HepG2 (cell line): ENCODE measurements around the gene ARHGAP29. TPM values are rescaled to one million over a fixed set of nuclear protein-coding genes. Genes with fewer than 3 reads are reported as not detected.

ENCODE experiments used
- ATAC-seq: fragments of 200-7000 bp; cut with Tn5 transposase; 3 replicates; pipeline ENCODE4 v1.9.1; 2020; ENCODE audit warnings: mild to moderate bottlenecking, moderate library complexity
- BruUV-seq: library from RNA; stranded (reverse); fragments of 400-500 nt; replicated peaks from 2 replicates; lab custom pipeline; 2021; lab: Mats Ljungman, UMichigan
- CTCF ChIA-PET: fragments of 300-600 bp; formaldehyde crosslinking; extraction: SDS; loops from one replicate; lab custom pipeline; 2021; ENCODE audit warnings: low total read pairs, inconsistent platforms, low intra/inter-chr PET ratio; lab: Yijun Ruan, JAX
- POLR2A ChIA-PET: fragments of 350-600 bp; sonication (Branson Sonifier 250); formaldehyde crosslinking; loops from one replicate; lab custom pipeline; 2020; ENCODE audit warnings: antibody characterized with exemption, inconsistent platforms; lab: Yijun Ruan, JAX
- DNase-seq: peaks from one replicate; pipeline ENCODE4 v3.0.0-alpha.2; 2015; ENCODE audit warnings: low spot score
- FAIRE-seq: peaks from 3 replicates; lab custom pipeline; 2011; peaks lifted over from hg19 to GRCh38; lab: Jason Lieb, UNC
- H2AFZ ChIP-seq: one replicate; pipeline ENCODE4 v1.6.1; 2011; ENCODE audit warnings: low read length, inconsistent platforms
- H3K27ac ChIP-seq: fragments of 300-600 bp; 3 replicates; pipeline ENCODE4 v1.8.0; 2011; ENCODE audit warnings: mixed run types, mild to moderate bottlenecking, mixed read lengths, low read length, inconsistent platforms; ENCODE audit not compliant: insufficient read depth; ENCODE audit errors: extremely low read length
- H3K27me3 ChIP-seq, 2 experiments: fragments of 200-600 bp in 1 of 2; 2 replicates in 1 of 2; 3 replicates in 1 of 2; pipeline versions ENCODE4 v1.6.0 to v1.8.0; 2011; ENCODE audit warnings: low read length in 2 of 2, mild to moderate bottlenecking in 2 of 2, moderate library complexity in 2 of 2, inconsistent platforms in 1 of 2; ENCODE audit not compliant: insufficient read depth in 2 of 2, control insufficient read depth in 1 of 2
- H3K36me3 ChIP-seq, 2 experiments: fragments of 200-600 bp in 1 of 2; replicated peaks in 1 of 2; 2 replicates in 1 of 2; 3 replicates in 1 of 2; pipeline versions ENCODE4 v1.5.1 to v1.8.0; 2011; ENCODE audit warnings: low read length in 2 of 2, inconsistent platforms in 1 of 2; ENCODE audit not compliant: insufficient read depth in 2 of 2, control insufficient read depth in 1 of 2
- H3K4me1 ChIP-seq: 2 replicates; pipeline ENCODE4 v1.5.1; 2012; ENCODE audit warnings: low read length, inconsistent platforms; ENCODE audit not compliant: insufficient read depth
- H3K4me2 ChIP-seq: 2 replicates; pipeline ENCODE4 v1.6.0; 2011; ENCODE audit warnings: low read depth, low read length, inconsistent platforms
- H3K4me3 ChIP-seq, 3 experiments: fragments of 200-600 bp in 1 of 3; sonication (generic), shearing (Covaris generic) in 1 of 3; replicated peaks in 1 of 3; 2 replicates each; pipeline ENCODE4 v1.5.1; 2011 to 2016; ENCODE audit warnings: low read length in 3 of 3, inconsistent platforms in 2 of 3, low read depth in 2 of 3, mild to moderate bottlenecking in 2 of 3, control low read depth in 1 of 3, mixed read lengths in 1 of 3; ENCODE audit not compliant: insufficient read depth in 1 of 3
- H3K79me2 ChIP-seq: one replicate; pipeline ENCODE4 v1.6.1; 2011; ENCODE audit warnings: low read length, inconsistent platforms; ENCODE audit not compliant: insufficient read depth
- H3K9ac ChIP-seq: 2 replicates; pipeline ENCODE4 v1.6.0; 2011; ENCODE audit warnings: mild to moderate bottlenecking, low read depth, low read length, inconsistent platforms; ENCODE audit not compliant: insufficient read depth
- H3K9me3 ChIP-seq: 2 replicates; pipeline ENCODE4 v1.5.1; 2012; ENCODE audit warnings: mild to moderate bottlenecking, low read length
- H4K20me1 ChIP-seq: 2 replicates; pipeline ENCODE4 v1.6.0; 2011; ENCODE audit warnings: inconsistent platforms, mild to moderate bottlenecking, low read length, moderate library complexity; ENCODE audit not compliant: insufficient read depth
- BATF2 ChIP-seq: sonication (generic); formaldehyde crosslinking; IDR thresholded peaks from 2 replicates; pipeline ENCODE4 v1.8.0; 2022; ENCODE audit warnings: mild to moderate bottlenecking, missing genetic modification reagents, moderate library complexity
- CEBPB ChIP-seq: IDR thresholded peaks from 2 replicates; pipeline ENCODE4 v1.6.1; 2011; ENCODE audit warnings: low read depth, low read length, improper control_type of control experiment, borderline replicate concordance
- DMAP1 ChIP-seq: IDR thresholded peaks from 2 replicates; pipeline ENCODE4 v1.6.1; 2016
- HES4 ChIP-seq: sonication (generic); formaldehyde crosslinking; IDR thresholded peaks from 2 replicates; pipeline ENCODE4 v1.9.0; 2021; ENCODE audit warnings: mild to moderate bottlenecking, missing genetic modification reagents, borderline replicate concordance
- IKZF4 ChIP-seq: sonication (generic); formaldehyde crosslinking; IDR thresholded peaks from 2 replicates; pipeline ENCODE4 v1.5.1; 2020; ENCODE audit warnings: borderline replicate concordance, mild to moderate bottlenecking, low read depth, missing genetic modification reagents; ENCODE audit errors: not compliant biosample characterization
- JUN ChIP-seq: sonication (generic); formaldehyde crosslinking; IDR thresholded peaks from 2 replicates; pipeline ENCODE4 v1.4.0; 2020; ENCODE audit warnings: mild to moderate bottlenecking, missing genetic modification reagents
- MLLT10 ChIP-seq: sonication (generic); formaldehyde crosslinking; IDR thresholded peaks from 2 replicates; pipeline ENCODE4 v1.4.0; 2020; ENCODE audit warnings: missing genetic modification reagents
- NBN ChIP-seq: fragments of 450-650 bp; conservative IDR thresholded peaks from 2 replicates; pipeline ENCODE4 v1.6.1; 2017
- NFIC ChIP-seq: IDR thresholded peaks from 2 replicates; pipeline ENCODE4 v1.6.1; 2012; ENCODE audit warnings: mild to moderate bottlenecking, low read length, inconsistent platforms
- RORA ChIP-seq: sonication (generic); formaldehyde crosslinking; IDR thresholded peaks from 2 replicates; pipeline ENCODE4 v1.5.0; 2020; ENCODE audit warnings: mild to moderate bottlenecking, missing genetic modification reagents, moderate library complexity
- SP1 ChIP-seq, 2 experiments: fragments of 450-650 bp in 1 of 2; sonication (generic) in 1 of 2; formaldehyde crosslinking in 1 of 2; IDR thresholded peaks; 2 replicates each; pipeline versions ENCODE4 v1.4.0 to v1.6.1; 2016 to 2020; ENCODE audit warnings: missing genetic modification reagents in 1 of 2
- ZNF546 ChIP-seq: sonication (generic); formaldehyde crosslinking; conservative IDR thresholded peaks from 2 replicates; pipeline ENCODE4 v1.8.1; 2023; ENCODE audit warnings: mild to moderate bottlenecking, missing genetic modification reagents
- ZNF589 ChIP-seq: sonication (generic); formaldehyde crosslinking; conservative IDR thresholded peaks from 2 replicates; pipeline ENCODE4 v1.8.0; 2022; ENCODE audit warnings: mild to moderate bottlenecking, moderate library complexity, missing genetic modification reagents
- ZNF780A ChIP-seq: sonication (generic); formaldehyde crosslinking; IDR thresholded peaks from 2 replicates; pipeline ENCODE4 v1.8.0; 2022; ENCODE audit warnings: mild to moderate bottlenecking, missing genetic modification reagents, moderate library complexity
- WGBS: methylation state at CpG from one replicate; pipeline ENCODE4 v1.1.6; 2017; ENCODE audit warnings: low lambda C conversion rate; 5-methylcytosine and 5-hydroxymethylcytosine counted together
- in situ Hi-C: cut with HindIII; loops from 2 replicates; pipeline ENCODE4 v1.10.0; 2017; ENCODE audit warnings: low pct_unique_long_range_greater_than_20kb; ENCODE audit not compliant: extremely low pct_ligation_motif_present
- intact Hi-C: fragments of 100-400 bp; cut with micrococcal nuclease; formaldehyde crosslinking; loops from one replicate; pipeline ENCODE4 v1.10.0; 2022; ENCODE audit not compliant: unreplicated experiment
- polyA plus RNA-seq, 8 experiments: library from polyadenylated mRNA; depleted of rRNA in 3 of 8; stranded (reverse) in 7 of 8; unstranded in 1 of 8; fragments of >200 nt; fragmentation: Illumina TruSeq in 4 of 8; extraction: Trizol in 4 of 8; gene quantifications; 2 replicates each; pipeline versions ENCODE4 v1.2.1 to v1.2.3, GENCODE V29; 2011 to 2016; ENCODE audit warnings: low read depth in 4 of 8, missing spikeins in 1 of 8, mixed read lengths in 1 of 8; ENCODE audit not compliant: insufficient read depth in 1 of 8
- total RNA-seq, 5 experiments: library from RNA; depleted of rRNA; stranded (reverse); fragments of >200 nt; fragmentation: Illumina TruSeq; extraction: Trizol; gene quantifications; 2 replicates each; pipeline ENCODE4 v1.2.3, GENCODE V29; 2016; ENCODE audit warnings: low read depth in 1 of 5

Gene ARHGAP29
- total and polyA plus RNA-seq, 2 of the 13 experiments (the other 11 are each of a cell fraction or from before 2014, with no cell fraction given), result 12.8 to 18.3 TPM

GRCh38 chr1:94225845-94226244 is 11.5 kb downstream of the ARHGAP29 start:
- Histone ChIP-seq H3K4me1 (peaks cover 1% of the 10 kb centered on the region; the same call in 1 of the 2 replicates), H2AFZ (no peak overlapping the region), H3K79me2 (peaks cover 36% of the 10 kb centered on the region), H3K9me3 (no peaks in the 10 kb centered on the region), H3K27ac (no peak overlapping the region), H4K20me1 (no peaks in the 10 kb centered on the region), H3K27me3 (no peaks in the 10 kb centered on the region; a peak in 1 of 5 replicates), H3K4me2 (no peak overlapping the region), H3K4me3 (no peak overlapping the region)
- in situ Hi-C loops, result no loop called here
- no peak for DNase-seq
- CTCF ChIA-PET, result no interaction called here
- no peak for ATAC-seq
- FAIRE-seq, result no peak
- WGBS, result 98% methylated on average over 2 of the region's 2 CpGs
- TF ChIP-seq SP1 (IDR thresholded peaks at IDR 0.05) (no peak), SP1 (CRISPR knock-in tag; IDR thresholded peaks at IDR 0.05) (no peak), JUN (no peak), CEBPB (no peak), MLLT10 (CRISPR knock-in tag) (no peak), NFIC (no peak), NBN (no peak), IKZF4 (CRISPR knock-in tag) (no peak), HES4 (CRISPR knock-in tag) (no peak), ZNF546 (CRISPR knock-in tag) (no peak), BATF2 (CRISPR knock-in tag) (no peak), DMAP1 (CRISPR knock-in tag) (no peak), ZNF589 (no peak), ZNF780A (CRISPR knock-in tag) (no peak), RORA (CRISPR knock-in tag) (no peak)
- TF ChIP-seq, all 625 proteins: peak for 0
- intact Hi-C loops, result no loop called here
- no peaks in the 10 kb centered on the region for H3K36me3 ChIP-seq
- H3K9ac ChIP-seq, result no peak overlapping the region
- POLR2A ChIA-PET, result interaction anchor here (3.2 kb wide), 1 partner anchor 11 kb away, joined by 9 read pairs; the partner anchor contains the start of gene ARHGAP29
- no TSS peak for BruUV-seq
